ENCODE measurements around the gene PKMYT1.

DNA sequence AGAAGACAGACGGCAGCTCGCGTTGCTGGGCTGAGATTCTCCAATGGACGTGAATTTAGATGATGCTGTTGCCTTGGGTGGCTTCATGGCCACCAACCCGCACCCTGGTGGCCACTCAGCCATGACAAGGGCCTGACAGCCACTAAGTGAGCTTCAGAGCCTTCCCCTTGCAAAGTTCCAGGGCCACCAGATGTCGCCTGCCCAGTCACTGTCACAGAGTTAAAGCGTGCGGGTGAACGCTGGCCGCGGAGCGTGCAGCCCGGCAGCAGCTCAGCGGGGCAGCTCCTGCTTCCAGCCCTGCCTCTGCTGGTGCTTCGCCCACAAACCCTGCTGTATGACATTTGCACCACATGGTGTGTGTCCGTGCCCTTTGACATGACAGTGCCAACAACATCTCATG lies 29.5 kb downstream of the PKMYT1 start:
- TF ChIP-seq, protein P1, sequence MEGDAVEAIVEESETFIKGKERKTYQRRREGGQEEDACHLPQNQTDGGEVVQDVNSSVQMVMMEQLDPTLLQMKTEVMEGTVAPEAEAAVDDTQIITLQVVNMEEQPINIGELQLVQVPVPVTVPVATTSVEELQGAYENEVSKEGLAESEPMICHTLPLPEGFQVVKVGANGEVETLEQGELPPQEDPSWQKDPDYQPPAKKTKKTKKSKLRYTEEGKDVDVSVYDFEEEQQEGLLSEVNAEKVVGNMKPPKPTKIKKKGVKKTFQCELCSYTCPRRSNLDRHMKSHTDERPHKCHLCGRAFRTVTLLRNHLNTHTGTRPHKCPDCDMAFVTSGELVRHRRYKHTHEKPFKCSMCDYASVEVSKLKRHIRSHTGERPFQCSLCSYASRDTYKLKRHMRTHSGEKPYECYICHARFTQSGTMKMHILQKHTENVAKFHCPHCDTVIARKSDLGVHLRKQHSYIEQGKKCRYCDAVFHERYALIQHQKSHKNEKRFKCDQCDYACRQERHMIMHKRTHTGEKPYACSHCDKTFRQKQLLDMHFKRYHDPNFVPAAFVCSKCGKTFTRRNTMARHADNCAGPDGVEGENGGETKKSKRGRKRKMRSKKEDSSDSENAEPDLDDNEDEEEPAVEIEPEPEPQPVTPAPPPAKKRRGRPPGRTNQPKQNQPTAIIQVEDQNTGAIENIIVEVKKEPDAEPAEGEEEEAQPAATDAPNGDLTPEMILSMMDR (conservative IDR thresholded peaks at IDR 0.05 in 1 of 2, IDR thresholded peaks at IDR 0.05 in 1 of 2; ENCODE audit: low read depth in 1 of 2, low read length in 2 of 2): no peak
- TF ChIP-seq EZH2 (IDR thresholded peaks at IDR 0.05; ENCODE audit: low read length, missing control alignments): no peak
